HEK293 (cell line): ENCODE results near the gene C1orf174.

ENCODE experiments used
- CTCF ChIA-PET: fragments of 350-600 bp; formaldehyde crosslinking; extraction: SDS; loops from one replicate; lab custom pipeline; 2021; ENCODE audit warnings: antibody characterized with exemption; lab: Yijun Ruan, JAX
- POLR2A ChIA-PET: fragments of 300-600 bp; formaldehyde crosslinking; extraction: SDS; loops from one replicate; lab custom pipeline; 2020; ENCODE audit warnings: antibody characterized with exemption, inconsistent platforms; lab: Yijun Ruan, JAX
- H3K27ac ChIP-seq: fragments of 200-500 bp; sonication (Bioruptor generic); 2 replicates; pipeline ENCODE4 v1.5.1; 2014; ENCODE audit warnings: low read depth, low read length, control low read depth, inconsistent platforms; ENCODE audit errors: extremely low read depth
- H3K36me3 ChIP-seq, 2 experiments: fragments of 200-500 bp in 1 of 2; sonication (Bioruptor generic) in 1 of 2; 1 replicate in 1 of 2; 2 replicates in 1 of 2; pipeline ENCODE4 v1.5.1; 2014 to 2017; ENCODE audit warnings: inconsistent platforms in 2 of 2, low read length in 2 of 2; ENCODE audit not compliant: control insufficient read depth in 2 of 2, insufficient read depth in 1 of 2
- H3K4me1 ChIP-seq: fragments of 200-500 bp; sonication (Bioruptor generic); 2 replicates; pipeline ENCODE4 v1.5.1; 2014; ENCODE audit warnings: mild to moderate bottlenecking, low read length, inconsistent platforms; ENCODE audit not compliant: control insufficient read depth, insufficient read depth
- H3K4me3 ChIP-seq: 2 replicates; pipeline ENCODE4 v1.5.1; 2011; ENCODE audit warnings: low read depth, mild to moderate bottlenecking, control low read depth, low read length, moderate library complexity
- H3K9me3 ChIP-seq: fragments of 200-500 bp; sonication (Bioruptor generic); 2 replicates; pipeline ENCODE4 v1.5.1; 2014; ENCODE audit warnings: low read depth, low read length, inconsistent platforms; ENCODE audit not compliant: control insufficient read depth, insufficient read depth
- BCL11B ChIP-seq: fragments of 450-650 bp; formaldehyde crosslinking; IDR thresholded peaks from 2 replicates; pipeline ENCODE4 v1.5.1; 2016; ENCODE audit warnings: low read depth, missing biosample characterization, missing genetic modification characterization
- EGR2 ChIP-seq: fragments of 450-650 bp; formaldehyde crosslinking; IDR thresholded peaks from 2 replicates; pipeline ENCODE4 v1.5.1; 2016; ENCODE audit warnings: low read depth, missing biosample characterization, missing genetic modification characterization
- MEIS1 ChIP-seq: sonication (generic); formaldehyde crosslinking; IDR thresholded peaks from 2 replicates; pipeline ENCODE4 v1.8.1; 2022; ENCODE audit warnings: missing genetic modification reagents, mild to moderate bottlenecking, borderline replicate concordance
- YY1 ChIP-seq: fragments of 450-650 bp; formaldehyde crosslinking; IDR thresholded peaks from 2 replicates; pipeline ENCODE4 v1.5.1; 2018; ENCODE audit warnings: missing biosample characterization, missing genetic modification characterization
- ZNF112 ChIP-seq: fragments of 450-650 bp; formaldehyde crosslinking; IDR thresholded peaks from 2 replicates; pipeline ENCODE4 v1.5.0; 2017; ENCODE audit warnings: missing biosample characterization, missing genetic modification characterization
- ZNF138 ChIP-seq: fragments of 450-650 bp; formaldehyde crosslinking; IDR thresholded peaks from 2 replicates; pipeline ENCODE4 v1.5.1; 2016; ENCODE audit warnings: missing biosample characterization, missing genetic modification characterization, borderline replicate concordance
- ZNF146 ChIP-seq: fragments of 450-650 bp; formaldehyde crosslinking; IDR thresholded peaks from 2 replicates; pipeline ENCODE4 v1.5.1; 2016; ENCODE audit warnings: missing biosample characterization, missing genetic modification characterization
- ZNF175 ChIP-seq: fragments of 450-650 bp; formaldehyde crosslinking; IDR thresholded peaks from 2 replicates; pipeline ENCODE4 v1.5.1; 2016; ENCODE audit warnings: missing biosample characterization, missing genetic modification characterization
- ZNF354C ChIP-seq: fragments of 450-650 bp; formaldehyde crosslinking; IDR thresholded peaks from 2 replicates; pipeline ENCODE4 v1.5.1; 2016; ENCODE audit warnings: missing biosample characterization, missing genetic modification characterization, low read depth, borderline replicate concordance
- ZNF416 ChIP-seq: fragments of 450-650 bp; formaldehyde crosslinking; IDR thresholded peaks from 2 replicates; pipeline ENCODE4 v1.5.1; 2016; ENCODE audit warnings: missing biosample characterization, missing genetic modification characterization
- ZNF48 ChIP-seq: fragments of 450-650 bp; formaldehyde crosslinking; IDR thresholded peaks from 2 replicates; pipeline ENCODE4 v1.5.1; 2016; ENCODE audit warnings: missing biosample characterization, missing genetic modification characterization
- ZNF514 ChIP-seq: fragments of 450-650 bp; formaldehyde crosslinking; IDR thresholded peaks from 2 replicates; pipeline ENCODE4 v1.5.1; 2016; ENCODE audit warnings: missing biosample characterization, missing genetic modification characterization
- ZNF529 ChIP-seq: fragments of 450-650 bp; formaldehyde crosslinking; IDR thresholded peaks from 2 replicates; pipeline ENCODE4 v1.5.1; 2017; ENCODE audit warnings: missing genetic modification characterization, missing biosample characterization; ENCODE audit not compliant: insufficient replicate concordance
- ZNF596 ChIP-seq: fragments of 450-650 bp; IDR thresholded peaks from 2 replicates; pipeline ENCODE4 v1.5.0; 2018; ENCODE audit warnings: missing biosample characterization, mild to moderate bottlenecking, missing genetic modification characterization, moderate library complexity
- ZNF664 ChIP-seq: fragments of 450-650 bp; formaldehyde crosslinking; IDR thresholded peaks from 2 replicates; pipeline ENCODE4 v1.5.1; 2016; ENCODE audit warnings: missing biosample characterization, missing genetic modification characterization
- ZNF777 ChIP-seq: fragments of 450-650 bp; formaldehyde crosslinking; IDR thresholded peaks from 2 replicates; pipeline ENCODE4 v1.5.1; 2017; ENCODE audit warnings: missing biosample characterization, missing genetic modification characterization, borderline replicate concordance
- TF ChIP-seq, protein P1 (sequence below): fragments of 450-650 bp; formaldehyde crosslinking; conservative IDR thresholded peaks from 2 replicates; pipeline ENCODE4 v1.5.1; 2016; ENCODE audit warnings: low read depth, missing biosample characterization, missing genetic modification characterization
- TF ChIP-seq, protein P2 (sequence below): fragments of 450-650 bp; formaldehyde crosslinking; IDR thresholded peaks from 2 replicates; pipeline ENCODE4 v1.5.1; 2016; ENCODE audit warnings: missing biosample characterization, missing genetic modification characterization
- TF ChIP-seq, protein P3 (sequence below): fragments of 450-650 bp; formaldehyde crosslinking; IDR thresholded peaks from 2 replicates; pipeline ENCODE4 v1.5.1; 2016; ENCODE audit warnings: missing biosample characterization, missing genetic modification characterization, borderline replicate concordance
- TF ChIP-seq, protein P4 (sequence below): fragments of 450-650 bp; formaldehyde crosslinking; IDR thresholded peaks from 2 replicates; pipeline ENCODE4 v1.5.0; 2017; ENCODE audit warnings: missing biosample characterization, missing genetic modification characterization, borderline replicate concordance

Gene C1orf174

DNA sequence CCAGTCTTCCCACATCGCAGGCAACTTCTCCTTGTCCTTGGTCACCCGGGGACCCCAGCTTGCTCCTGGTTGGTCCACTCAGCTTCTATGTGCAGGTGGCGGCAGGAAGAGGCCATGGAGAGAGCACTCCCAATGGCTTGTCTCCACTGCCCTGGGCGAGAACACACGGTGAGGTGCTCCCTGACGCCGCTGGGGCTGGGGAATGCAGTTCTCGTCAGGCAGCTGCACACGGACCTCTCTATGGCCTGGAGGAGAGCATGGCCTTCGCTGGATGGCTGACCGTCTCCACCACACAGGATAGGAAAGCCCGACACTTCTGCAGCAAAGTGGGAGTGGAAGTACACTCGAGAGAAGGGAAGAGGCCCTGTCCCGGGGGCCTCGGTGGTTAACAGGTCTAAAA is 11.8 kb downstream of the C1orf174 start:
- Histone ChIP-seq H3K4me1 (no peaks in the 10 kb centered on the region), H3K27ac (no peak overlapping the region), H3K36me3 (peaks cover 19 to 84% of the 10 kb centered on the region in 2 experiments), H3K9me3 (no peaks in the 10 kb centered on the region), H3K4me3 (no peak overlapping the region)
- ChIA-PET POLR2A (interaction anchor here (0.7 kb wide), 1 partner anchor 50 kb away, joined by 6 read pairs; no protein-coding TSS in a partner anchor), CTCF (interaction anchor here (0.7 kb wide), 1 partner anchor 625 kb away, joined by 6 read pairs; no protein-coding TSS in a partner anchor)
- TF ChIP-seq YY1 (tag by site-specific recombination) (no peak), ZNF146 (no peak), EGR2 (tag by site-specific recombination) (no peak), ZNF138 (tag by site-specific recombination) (no peak), MEIS1 (CRISPR knock-in tag) (no peak), ZNF48 (tag by site-specific recombination) (no peak), ZNF416 (tag by site-specific recombination) (no peak), ZNF529 (tag by site-specific recombination) (no peak), ZNF664 (tag by site-specific recombination) (no peak), ZNF112 (no peak), ZNF354C (tag by site-specific recombination) (no peak), BCL11B (tag by site-specific recombination) (no peak), ZNF596 (tag by site-specific recombination) (no peak), ZNF514 (tag by site-specific recombination) (no peak), ZNF175 (no peak), ZNF777 (tag by site-specific recombination) (no peak)
- TF ChIP-seq, protein P1, sequence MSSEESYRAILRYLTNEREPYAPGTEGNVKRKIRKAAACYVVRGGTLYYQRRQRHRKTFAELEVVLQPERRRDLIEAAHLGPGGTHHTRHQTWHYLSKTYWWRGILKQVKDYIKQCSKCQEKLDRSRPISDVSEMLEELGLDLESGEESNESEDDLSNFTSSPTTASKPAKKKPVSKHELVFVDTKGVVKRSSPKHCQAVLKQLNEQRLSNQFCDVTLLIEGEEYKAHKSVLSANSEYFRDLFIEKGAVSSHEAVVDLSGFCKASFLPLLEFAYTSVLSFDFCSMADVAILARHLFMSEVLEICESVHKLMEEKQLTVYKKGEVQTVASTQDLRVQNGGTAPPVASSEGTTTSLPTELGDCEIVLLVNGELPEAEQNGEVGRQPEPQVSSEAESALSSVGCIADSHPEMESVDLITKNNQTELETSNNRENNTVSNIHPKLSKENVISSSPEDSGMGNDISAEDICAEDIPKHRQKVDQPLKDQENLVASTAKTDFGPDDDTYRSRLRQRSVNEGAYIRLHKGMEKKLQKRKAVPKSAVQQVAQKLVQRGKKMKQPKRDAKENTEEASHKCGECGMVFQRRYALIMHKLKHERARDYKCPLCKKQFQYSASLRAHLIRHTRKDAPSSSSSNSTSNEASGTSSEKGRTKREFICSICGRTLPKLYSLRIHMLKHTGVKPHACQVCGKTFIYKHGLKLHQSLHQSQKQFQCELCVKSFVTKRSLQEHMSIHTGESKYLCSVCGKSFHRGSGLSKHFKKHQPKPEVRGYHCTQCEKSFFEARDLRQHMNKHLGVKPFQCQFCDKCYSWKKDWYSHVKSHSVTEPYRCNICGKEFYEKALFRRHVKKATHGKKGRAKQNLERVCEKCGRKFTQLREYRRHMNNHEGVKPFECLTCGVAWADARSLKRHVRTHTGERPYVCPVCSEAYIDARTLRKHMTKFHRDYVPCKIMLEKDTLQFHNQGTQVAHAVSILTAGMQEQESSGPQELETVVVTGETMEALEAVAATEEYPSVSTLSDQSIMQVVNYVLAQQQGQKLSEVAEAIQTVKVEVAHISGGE (tag by site-specific recombination): no peak
- TF ChIP-seq, protein P2, sequence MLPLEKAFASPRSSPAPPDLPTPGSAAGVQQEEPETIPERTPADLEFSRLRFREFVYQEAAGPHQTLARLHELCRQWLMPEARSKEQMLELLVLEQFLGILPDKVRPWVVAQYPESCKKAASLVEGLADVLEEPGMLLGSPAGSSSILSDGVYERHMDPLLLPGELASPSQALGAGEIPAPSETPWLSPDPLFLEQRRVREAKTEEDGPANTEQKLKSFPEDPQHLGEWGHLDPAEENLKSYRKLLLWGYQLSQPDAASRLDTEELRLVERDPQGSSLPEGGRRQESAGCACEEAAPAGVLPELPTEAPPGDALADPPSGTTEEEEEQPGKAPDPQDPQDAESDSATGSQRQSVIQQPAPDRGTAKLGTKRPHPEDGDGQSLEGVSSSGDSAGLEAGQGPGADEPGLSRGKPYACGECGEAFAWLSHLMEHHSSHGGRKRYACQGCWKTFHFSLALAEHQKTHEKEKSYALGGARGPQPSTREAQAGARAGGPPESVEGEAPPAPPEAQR (tag by site-specific recombination): no peak
- TF ChIP-seq, protein P3, sequence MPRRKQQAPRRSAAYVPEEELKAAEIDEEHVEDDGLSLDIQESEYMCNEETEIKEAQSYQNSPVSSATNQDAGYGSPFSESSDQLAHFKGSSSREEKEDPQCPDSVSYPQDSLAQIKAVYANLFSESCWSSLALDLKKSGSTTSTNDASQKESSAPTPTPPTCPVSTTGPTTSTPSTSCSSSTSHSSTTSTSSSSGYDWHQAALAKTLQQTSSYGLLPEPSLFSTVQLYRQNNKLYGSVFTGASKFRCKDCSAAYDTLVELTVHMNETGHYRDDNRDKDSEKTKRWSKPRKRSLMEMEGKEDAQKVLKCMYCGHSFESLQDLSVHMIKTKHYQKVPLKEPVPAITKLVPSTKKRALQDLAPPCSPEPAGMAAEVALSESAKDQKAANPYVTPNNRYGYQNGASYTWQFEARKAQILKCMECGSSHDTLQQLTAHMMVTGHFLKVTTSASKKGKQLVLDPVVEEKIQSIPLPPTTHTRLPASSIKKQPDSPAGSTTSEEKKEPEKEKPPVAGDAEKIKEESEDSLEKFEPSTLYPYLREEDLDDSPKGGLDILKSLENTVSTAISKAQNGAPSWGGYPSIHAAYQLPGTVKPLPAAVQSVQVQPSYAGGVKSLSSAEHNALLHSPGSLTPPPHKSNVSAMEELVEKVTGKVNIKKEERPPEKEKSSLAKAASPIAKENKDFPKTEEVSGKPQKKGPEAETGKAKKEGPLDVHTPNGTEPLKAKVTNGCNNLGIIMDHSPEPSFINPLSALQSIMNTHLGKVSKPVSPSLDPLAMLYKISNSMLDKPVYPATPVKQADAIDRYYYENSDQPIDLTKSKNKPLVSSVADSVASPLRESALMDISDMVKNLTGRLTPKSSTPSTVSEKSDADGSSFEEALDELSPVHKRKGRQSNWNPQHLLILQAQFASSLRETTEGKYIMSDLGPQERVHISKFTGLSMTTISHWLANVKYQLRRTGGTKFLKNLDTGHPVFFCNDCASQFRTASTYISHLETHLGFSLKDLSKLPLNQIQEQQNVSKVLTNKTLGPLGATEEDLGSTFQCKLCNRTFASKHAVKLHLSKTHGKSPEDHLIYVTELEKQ (tag by site-specific recombination): no peak
- TF ChIP-seq, protein P4, sequence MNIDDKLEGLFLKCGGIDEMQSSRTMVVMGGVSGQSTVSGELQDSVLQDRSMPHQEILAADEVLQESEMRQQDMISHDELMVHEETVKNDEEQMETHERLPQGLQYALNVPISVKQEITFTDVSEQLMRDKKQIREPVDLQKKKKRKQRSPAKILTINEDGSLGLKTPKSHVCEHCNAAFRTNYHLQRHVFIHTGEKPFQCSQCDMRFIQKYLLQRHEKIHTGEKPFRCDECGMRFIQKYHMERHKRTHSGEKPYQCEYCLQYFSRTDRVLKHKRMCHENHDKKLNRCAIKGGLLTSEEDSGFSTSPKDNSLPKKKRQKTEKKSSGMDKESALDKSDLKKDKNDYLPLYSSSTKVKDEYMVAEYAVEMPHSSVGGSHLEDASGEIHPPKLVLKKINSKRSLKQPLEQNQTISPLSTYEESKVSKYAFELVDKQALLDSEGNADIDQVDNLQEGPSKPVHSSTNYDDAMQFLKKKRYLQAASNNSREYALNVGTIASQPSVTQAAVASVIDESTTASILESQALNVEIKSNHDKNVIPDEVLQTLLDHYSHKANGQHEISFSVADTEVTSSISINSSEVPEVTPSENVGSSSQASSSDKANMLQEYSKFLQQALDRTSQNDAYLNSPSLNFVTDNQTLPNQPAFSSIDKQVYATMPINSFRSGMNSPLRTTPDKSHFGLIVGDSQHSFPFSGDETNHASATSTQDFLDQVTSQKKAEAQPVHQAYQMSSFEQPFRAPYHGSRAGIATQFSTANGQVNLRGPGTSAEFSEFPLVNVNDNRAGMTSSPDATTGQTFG: no peak
